HepG2 (cell line): ENCODE measurements around the gene NOXRED1.

Experiments used
- BRCA1 ChIP-seq: sonication (generic); formaldehyde crosslinking; IDR thresholded peaks from 2 replicates; pipeline ENCODE4 v1.4.0; 2020; ENCODE audit warnings: missing genetic modification reagents
- E2F1 ChIP-seq: sonication (generic); formaldehyde crosslinking; IDR thresholded peaks from 2 replicates; pipeline ENCODE4 v1.5.0; 2020; ENCODE audit warnings: missing genetic modification reagents
- FOXM1 ChIP-seq: sonication (generic); formaldehyde crosslinking; IDR thresholded peaks from 2 replicates; pipeline ENCODE4 v1.5.0; 2020; ENCODE audit warnings: missing genetic modification reagents
- GABPA ChIP-seq, 2 experiments: IDR thresholded peaks; 2 replicates each; pipeline ENCODE4 v1.6.1; 2011 to 2016; ENCODE audit warnings: low read depth in 2 of 2, low read length in 1 of 2, missing biosample characterization in 1 of 2, missing genetic modification characterization in 1 of 2
- HDAC2 ChIP-seq: sonication (generic); formaldehyde crosslinking; IDR thresholded peaks from 2 replicates; pipeline ENCODE4 v1.4.0; 2020; ENCODE audit warnings: missing genetic modification reagents
- ZNF260 ChIP-seq: sonication (generic); formaldehyde crosslinking; IDR thresholded peaks from 2 replicates; pipeline ENCODE4 v1.4.0; 2020; ENCODE audit warnings: missing genetic modification reagents, low read depth, mild to moderate bottlenecking, borderline replicate concordance
- ZSCAN5A ChIP-seq: sonication (generic); formaldehyde crosslinking; IDR thresholded peaks from 2 replicates; pipeline ENCODE4 v1.8.0; 2022; ENCODE audit warnings: mild to moderate bottlenecking, missing genetic modification reagents, borderline replicate concordance
- TF ChIP-seq, protein P1 (sequence below): fragments of 450-650 bp; IDR thresholded peaks from 2 replicates; pipeline ENCODE4 v1.6.1; 2017

GRCh38 chr14:77470224-77470870 lies 47.0 kb upstream of the NOXRED1 start:
- TF ChIP-seq BRCA1 (no peak), FOXM1 (CRISPR knock-in tag) (no peak), GABPA (IDR thresholded peaks at IDR 0.05; ENCODE audit: low read depth, low read length) (no peak), GABPA (CRISPR knock-in tag; IDR thresholded peaks at IDR 0.05; ENCODE audit: low read depth) (no peak), HDAC2 (no peak), ZNF260 (CRISPR knock-in tag) (no peak), E2F1 (no peak), ZSCAN5A (no peak)
- TF ChIP-seq, protein P1, sequence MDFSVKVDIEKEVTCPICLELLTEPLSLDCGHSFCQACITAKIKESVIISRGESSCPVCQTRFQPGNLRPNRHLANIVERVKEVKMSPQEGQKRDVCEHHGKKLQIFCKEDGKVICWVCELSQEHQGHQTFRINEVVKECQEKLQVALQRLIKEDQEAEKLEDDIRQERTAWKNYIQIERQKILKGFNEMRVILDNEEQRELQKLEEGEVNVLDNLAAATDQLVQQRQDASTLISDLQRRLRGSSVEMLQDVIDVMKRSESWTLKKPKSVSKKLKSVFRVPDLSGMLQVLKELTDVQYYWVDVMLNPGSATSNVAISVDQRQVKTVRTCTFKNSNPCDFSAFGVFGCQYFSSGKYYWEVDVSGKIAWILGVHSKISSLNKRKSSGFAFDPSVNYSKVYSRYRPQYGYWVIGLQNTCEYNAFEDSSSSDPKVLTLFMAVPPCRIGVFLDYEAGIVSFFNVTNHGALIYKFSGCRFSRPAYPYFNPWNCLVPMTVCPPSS: no peak
